ENCODE measurements around the gene POLR3C. TPM values are rescaled to one million over a fixed set of nuclear protein-coding genes. Genes with fewer than 3 reads are reported as not detected.

Gene POLR3C
- total and polyA plus RNA-seq, 10 of the 15 experiments (the other 5 are each of a cell fraction or from before 2014, with no cell fraction given) = 13.0 to 44.8 (median 34.8) TPM

- no peak for TF ChIP-seq SUPT20H (IDR thresholded peaks at IDR 0.05; ENCODE audit: borderline replicate concordance, control insufficient read depth, low read depth, low read length)
- no peak for TF ChIP-seq ATF7 (IDR thresholded peaks at IDR 0.05; ENCODE audit: low read depth)
- no peak for TF ChIP-seq EZH2 (IDR thresholded peaks at IDR 0.05; ENCODE audit: borderline replicate concordance, control insufficient read depth, low read depth, low read length)
- TF ChIP-seq RAD51 (IDR thresholded peaks at IDR 0.05) = no peak
- no peak for TF ChIP-seq SIX5 (IDR thresholded peaks at IDR 0.05; ENCODE audit: low read depth, low read length, severe bottlenecking)
- no peak for TF ChIP-seq ZZZ3 (IDR thresholded peaks at IDR 0.05; ENCODE audit: control insufficient read depth, insufficient read length, low read depth)
- TF ChIP-seq RELB (IDR thresholded peaks at IDR 0.05; ENCODE audit: low read depth) = no peak
- TF ChIP-seq, protein P1, sequence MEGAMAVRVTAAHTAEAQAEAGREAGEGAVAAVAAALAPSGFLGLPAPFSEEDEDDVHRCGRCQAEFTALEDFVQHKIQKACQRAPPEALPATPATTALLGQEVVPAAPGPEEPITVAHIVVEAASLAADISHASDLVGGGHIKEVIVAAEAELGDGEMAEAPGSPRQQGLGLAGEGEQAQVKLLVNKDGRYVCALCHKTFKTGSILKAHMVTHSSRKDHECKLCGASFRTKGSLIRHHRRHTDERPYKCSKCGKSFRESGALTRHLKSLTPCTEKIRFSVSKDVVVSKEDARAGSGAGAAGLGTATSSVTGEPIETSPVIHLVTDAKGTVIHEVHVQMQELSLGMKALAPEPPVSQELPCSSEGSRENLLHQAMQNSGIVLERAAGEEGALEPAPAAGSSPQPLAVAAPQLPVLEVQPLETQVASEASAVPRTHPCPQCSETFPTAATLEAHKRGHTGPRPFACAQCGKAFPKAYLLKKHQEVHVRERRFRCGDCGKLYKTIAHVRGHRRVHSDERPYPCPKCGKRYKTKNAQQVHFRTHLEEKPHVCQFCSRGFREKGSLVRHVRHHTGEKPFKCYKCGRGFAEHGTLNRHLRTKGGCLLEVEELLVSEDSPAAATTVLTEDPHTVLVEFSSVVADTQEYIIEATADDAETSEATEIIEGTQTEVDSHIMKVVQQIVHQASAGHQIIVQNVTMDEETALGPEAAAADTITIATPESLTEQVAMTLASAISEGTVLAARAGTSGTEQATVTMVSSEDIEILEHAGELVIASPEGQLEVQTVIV (IDR thresholded peaks at IDR 0.05; ENCODE audit: borderline replicate concordance, partially characterized antibody) = no peak
- no peak for TF ChIP-seq MYB (IDR thresholded peaks at IDR 0.05; ENCODE audit: borderline replicate concordance, low read depth, low read length)
- TF ChIP-seq BCLAF1 (IDR thresholded peaks at IDR 0.05) = no peak
- 0 out of 2 replicates have a peak, but pooled peaks have one; percentile 52 for TF ChIP-seq DPF2 (IDR thresholded peaks at IDR 0.05)
- no peak for TF ChIP-seq ZSCAN29 (IDR thresholded peaks at IDR 0.05)
- TF ChIP-seq NFYB (IDR thresholded peaks at IDR 0.05; ENCODE audit: insufficient read depth, low read depth, low read length) = no peak
- TF ChIP-seq JUND (IDR thresholded peaks at IDR 0.05; ENCODE audit: low read depth, low read length) = no peak
- TF ChIP-seq BHLHE40 (IDR thresholded peaks at IDR 0.05; ENCODE audit: borderline replicate concordance in 1 of 2, low read depth in 2 of 2, low read length in 1 of 2) = no peak
- TF ChIP-seq NR2F1 (conservative IDR thresholded peaks at IDR 0.05) = peak; percentile 48; the same call in 1 of the 2 replicates
- TF ChIP-seq CBFB (IDR thresholded peaks at IDR 0.05; ENCODE audit: low read depth) = peak; percentile 72; the same call in 1 of the 2 replicates
- no peak for TF ChIP-seq HDGF (IDR thresholded peaks at IDR 0.05)
- TF ChIP-seq HCFC1 (IDR thresholded peaks at IDR 0.05; ENCODE audit: low read length) = 0 out of 2 replicates have a peak, but pooled peaks have one; percentile 41
- TF ChIP-seq SMAD5 (IDR thresholded peaks at IDR 0.05; ENCODE audit: low read depth) = no peak
- TF ChIP-seq CBX3 (IDR thresholded peaks at IDR 0.05; ENCODE audit: borderline replicate concordance, low read depth) = no peak
- TF ChIP-seq, protein P2, sequence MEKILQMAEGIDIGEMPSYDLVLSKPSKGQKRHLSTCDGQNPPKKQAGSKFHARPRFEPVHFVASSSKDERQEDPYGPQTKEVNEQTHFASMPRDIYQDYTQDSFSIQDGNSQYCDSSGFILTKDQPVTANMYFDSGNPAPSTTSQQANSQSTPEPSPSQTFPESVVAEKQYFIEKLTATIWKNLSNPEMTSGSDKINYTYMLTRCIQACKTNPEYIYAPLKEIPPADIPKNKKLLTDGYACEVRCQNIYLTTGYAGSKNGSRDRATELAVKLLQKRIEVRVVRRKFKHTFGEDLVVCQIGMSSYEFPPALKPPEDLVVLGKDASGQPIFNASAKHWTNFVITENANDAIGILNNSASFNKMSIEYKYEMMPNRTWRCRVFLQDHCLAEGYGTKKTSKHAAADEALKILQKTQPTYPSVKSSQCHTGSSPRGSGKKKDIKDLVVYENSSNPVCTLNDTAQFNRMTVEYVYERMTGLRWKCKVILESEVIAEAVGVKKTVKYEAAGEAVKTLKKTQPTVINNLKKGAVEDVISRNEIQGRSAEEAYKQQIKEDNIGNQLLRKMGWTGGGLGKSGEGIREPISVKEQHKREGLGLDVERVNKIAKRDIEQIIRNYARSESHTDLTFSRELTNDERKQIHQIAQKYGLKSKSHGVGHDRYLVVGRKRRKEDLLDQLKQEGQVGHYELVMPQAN (conservative IDR thresholded peaks at IDR 0.05) = 0 out of 2 replicates have a peak, but pooled peaks have one; percentile 38
Measured at GRCh38 chr1:145845514-145846161, 21.6 kb downstream of the POLR3C start, which contains the start of gene NUDT17 (continued).

Data from GM12878 (cell line).